IPS-NIHi11 (cell line): ENCODE results near the gene USP38.

Source experiments
- DNase-seq: peaks from one replicate; pipeline ENCODE4 v3.0.0; 2012; ENCODE audit warnings: mixed read lengths, low spot score

The USP38 gene

DNA sequence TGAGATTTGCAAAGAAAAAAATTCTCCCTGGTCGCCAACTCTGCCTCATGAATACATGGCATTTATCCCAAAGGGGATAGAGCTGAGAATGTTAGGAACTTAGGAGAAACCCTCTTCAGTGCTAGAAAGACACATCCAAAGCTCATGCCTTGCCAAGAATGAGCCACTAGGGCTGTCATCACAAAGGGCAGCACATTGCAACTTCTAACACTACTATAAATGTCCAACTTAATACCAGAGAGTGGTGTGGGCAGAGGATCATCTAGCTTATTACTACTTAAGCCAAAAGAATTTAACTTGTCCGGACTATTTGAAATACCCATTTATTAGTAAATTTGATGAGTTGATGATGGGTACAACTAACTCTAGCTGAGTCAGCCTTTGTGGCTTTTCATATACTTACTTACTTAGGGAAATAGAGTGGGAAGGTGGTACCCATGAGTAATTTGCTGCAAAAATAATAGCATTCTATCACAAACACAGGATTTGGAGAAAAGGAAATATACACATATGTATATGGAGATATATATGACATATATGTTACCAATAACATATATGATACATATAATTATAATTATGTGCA is 85.6 kb downstream of the USP38 start:
- no peak for DNase-seq
